GM19397 (cell line): Measurements from ENCODE around the gene GNL3L.
"Not testable (repeated sequence)": the region's sequence is repeated elsewhere in the genome, so short reads cannot be mapped to it uniquely, and the experiment has no call there.

Source experiments
- ATAC-seq: cut with Tn5 transposase; IDR thresholded peaks from one replicate; pipeline ENCODE4 v1.9.1; 2021; ENCODE audit warnings: mild to moderate bottlenecking, moderate library complexity; ENCODE audit not compliant: unreplicated experiment

Gene GNL3L, protein sequence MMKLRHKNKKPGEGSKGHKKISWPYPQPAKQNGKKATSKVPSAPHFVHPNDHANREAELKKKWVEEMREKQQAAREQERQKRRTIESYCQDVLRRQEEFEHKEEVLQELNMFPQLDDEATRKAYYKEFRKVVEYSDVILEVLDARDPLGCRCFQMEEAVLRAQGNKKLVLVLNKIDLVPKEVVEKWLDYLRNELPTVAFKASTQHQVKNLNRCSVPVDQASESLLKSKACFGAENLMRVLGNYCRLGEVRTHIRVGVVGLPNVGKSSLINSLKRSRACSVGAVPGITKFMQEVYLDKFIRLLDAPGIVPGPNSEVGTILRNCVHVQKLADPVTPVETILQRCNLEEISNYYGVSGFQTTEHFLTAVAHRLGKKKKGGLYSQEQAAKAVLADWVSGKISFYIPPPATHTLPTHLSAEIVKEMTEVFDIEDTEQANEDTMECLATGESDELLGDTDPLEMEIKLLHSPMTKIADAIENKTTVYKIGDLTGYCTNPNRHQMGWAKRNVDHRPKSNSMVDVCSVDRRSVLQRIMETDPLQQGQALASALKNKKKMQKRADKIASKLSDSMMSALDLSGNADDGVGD

GRCh38 chrX:54529552-54530356 lies at the start of gene GNL3L:
GNL3L (plus strand) TSS chrX:54530219; CDS start chrX:54532567, 2,348 bp downstream.
- ATAC-seq: peak; percentile 87

DNA sequence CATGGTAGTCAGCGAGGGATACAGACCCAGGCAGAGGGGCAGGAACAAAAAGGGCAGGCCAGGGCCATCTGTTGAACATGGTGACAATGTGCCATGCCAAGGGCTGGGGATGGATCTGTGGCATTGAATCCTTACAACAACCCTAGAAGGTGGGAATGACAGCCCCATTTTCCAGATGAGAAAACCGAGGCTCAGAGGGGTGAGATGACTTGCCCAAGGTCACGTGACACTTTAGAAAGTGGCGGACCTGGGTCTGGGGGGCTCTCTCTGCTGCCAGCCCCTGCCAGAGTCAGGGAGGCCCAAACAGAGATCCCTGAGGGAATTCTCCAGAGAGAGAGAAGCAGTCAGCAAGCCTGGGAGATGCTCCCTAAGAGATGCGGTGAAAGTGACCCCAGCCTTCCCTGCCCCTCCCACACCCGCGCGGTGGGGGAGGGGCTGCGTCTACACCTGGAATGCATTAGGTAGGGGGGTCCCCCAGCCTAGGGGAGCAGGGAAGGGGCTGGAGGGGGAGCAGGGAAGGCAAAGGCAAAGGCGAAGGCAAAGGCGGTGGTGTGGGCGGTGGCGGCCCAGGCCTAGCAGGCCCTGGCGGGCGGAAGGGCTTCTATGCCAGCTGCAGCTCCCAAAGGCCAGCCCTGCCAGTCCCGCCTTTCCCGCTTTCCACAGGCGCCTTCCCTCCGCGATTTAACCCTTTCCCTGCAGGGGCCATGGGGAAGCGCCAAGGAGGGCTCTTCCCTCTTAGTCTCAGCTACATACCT lies 47.0 kb upstream of the GNL3L start:
- ATAC-seq: no peak

- ATAC-seq: no peak
Measured at GRCh38 chrX:54483946-54484345, 46.1 kb upstream of the GNL3L start.

GRCh38 chrX:54484666-54485065 lies 45.4 kb upstream of the GNL3L start:
- no peak for ATAC-seq

DNA sequence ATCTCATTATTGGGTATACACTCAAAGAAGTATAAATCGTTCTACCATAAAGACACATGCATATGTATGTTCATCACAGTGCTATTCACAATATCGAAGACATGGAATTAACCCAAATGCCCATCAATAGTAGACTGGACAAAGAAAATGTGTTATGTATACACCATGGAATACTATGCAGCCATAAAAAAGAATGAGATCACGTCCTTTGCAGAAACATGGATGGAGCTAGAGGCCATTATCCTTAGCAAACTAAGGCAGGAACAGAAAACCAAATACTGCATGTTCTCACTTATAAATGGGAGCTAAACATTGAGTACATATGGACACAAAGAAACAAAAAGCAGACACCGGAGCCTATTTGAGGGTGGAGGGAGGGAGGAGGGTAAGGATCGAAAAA lies 40.2 kb upstream of the GNL3L start:
- not testable (repeated sequence) for ATAC-seq

- ATAC-seq: no peak
Measured at GRCh38 chrX:54492340-54492739, 37.7 kb upstream of the GNL3L start.

- ATAC-seq: no peak
Measured at GRCh38 chrX:54494166-54494988, 35.6 kb upstream of the GNL3L start.

DNA sequence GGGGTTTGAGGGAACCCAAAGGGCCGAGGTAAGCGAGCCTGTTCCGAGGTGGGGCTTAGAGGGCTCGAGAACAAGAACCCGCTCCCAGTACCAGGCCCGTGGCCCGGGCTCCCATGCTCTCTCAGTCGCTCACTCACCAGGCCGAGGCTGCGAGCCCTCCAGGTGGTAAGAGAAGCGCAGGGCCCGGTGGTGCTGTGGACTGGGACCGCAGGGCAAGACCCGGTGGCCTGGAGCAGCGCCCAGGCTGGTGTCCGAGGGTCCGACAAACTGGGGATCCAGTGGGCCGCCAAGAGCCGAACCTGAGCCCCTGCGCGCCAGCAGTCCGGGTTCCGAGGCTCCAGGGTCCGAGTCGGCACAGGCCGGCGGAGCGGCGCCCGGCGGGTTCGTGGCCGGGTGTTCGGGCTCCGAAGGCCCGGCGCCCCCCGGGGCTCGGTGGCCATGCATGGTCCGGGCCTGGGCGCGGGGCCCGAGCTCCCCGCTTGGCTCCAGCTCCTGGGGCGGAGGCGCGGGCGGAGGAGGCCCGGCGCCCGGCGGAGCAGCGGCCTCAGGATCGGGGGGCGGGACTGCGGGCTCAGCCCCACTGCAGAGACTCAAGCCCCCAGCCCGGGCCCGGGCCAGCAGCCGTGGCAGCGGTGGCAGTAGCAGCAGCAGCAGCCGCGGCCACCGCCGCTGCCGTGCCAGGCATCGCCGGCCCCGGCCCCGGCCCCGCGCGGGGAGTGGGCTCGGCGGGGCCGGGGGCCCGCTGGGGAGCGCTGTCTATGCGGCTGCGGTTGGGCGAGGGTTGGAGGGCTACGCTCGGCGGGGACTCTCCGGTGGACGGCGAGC lies 34.8 kb upstream of the GNL3L start:
- no peak for ATAC-seq

- ATAC-seq: no peak
Measured at GRCh38 chrX:54495814-54496516, 34.1 kb upstream of the GNL3L start, which contains the start of gene FGD1. FGD1 (minus strand) TSS chrX:54496234; CDS start chrX:54495432, 802 bp downstream.

GRCh38 chrX:54496517-54496852 lies 33.5 kb upstream of the GNL3L start:
- no peak for ATAC-seq

- no peak for ATAC-seq
Measured at GRCh38 chrX:54496936-54497335, 33.1 kb upstream of the GNL3L start.

- ATAC-seq: no peak
Measured at GRCh38 chrX:54509400-54509799, 20.6 kb upstream of the GNL3L start.

- no peak for ATAC-seq
Measured at GRCh38 chrX:54529151-54529550, 868 bp upstream of the GNL3L start.

- peak; percentile 15 for ATAC-seq
Measured at GRCh38 chrX:54530357-54530900, 410 bp downstream of the GNL3L start.

DNA sequence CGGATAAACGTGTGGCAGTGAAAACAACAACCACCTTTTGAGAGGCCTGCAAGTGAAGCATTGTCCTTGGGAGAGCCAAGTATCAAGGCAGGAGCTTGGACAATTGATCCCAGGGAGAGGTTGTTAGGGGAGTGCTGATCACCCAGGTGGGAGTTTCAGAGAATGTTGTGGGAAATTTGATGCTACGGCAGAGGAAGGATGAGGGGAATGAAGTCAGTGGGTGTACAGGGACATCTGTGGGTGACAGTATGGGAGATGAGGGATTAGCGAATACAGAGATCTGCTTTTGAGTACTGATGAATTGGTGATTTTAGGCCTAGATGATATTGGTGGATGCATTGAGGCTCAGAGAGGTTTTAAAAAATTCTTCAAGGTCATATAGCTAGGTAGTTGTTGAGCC lies 4.3 kb downstream of the GNL3L start:
- no peak for ATAC-seq

- ATAC-seq: no peak
Measured at GRCh38 chrX:54540289-54540688, 10.3 kb downstream of the GNL3L start.

DNA sequence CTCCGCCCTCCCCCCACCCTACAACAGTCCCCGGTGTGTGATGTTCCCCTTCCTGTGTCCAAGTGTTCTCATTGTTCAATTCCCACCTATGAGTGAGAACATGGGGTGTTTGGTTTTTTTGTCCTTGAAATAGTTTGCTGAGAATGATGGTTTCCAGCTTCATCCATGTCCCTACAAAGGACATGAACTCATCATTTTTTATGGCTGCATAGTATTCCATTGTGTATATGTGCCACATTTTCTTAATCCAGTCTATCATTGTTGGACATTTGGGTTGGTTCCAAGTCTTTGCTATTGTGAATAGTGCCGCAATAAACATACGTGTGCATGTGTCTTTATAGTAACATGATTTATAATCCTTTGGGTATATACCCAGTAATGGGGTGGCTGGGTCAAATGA lies 12.2 kb downstream of the GNL3L start:
- not testable (repeated sequence) for ATAC-seq

GRCh38 chrX:54550821-54551220 lies 20.8 kb downstream of the GNL3L start:
- ATAC-seq: no peak
